ENCODE measurements around the gene TDP1.

- TF ChIP-seq CTCF (IDR thresholded peaks at IDR 0.05; ENCODE audit: poor library complexity) (no peak), EZH2phosphoT487 (IDR thresholded peaks at IDR 0.05; ENCODE audit: low read depth, severe bottlenecking, unreplicated experiment) (no peak)
Observed at GRCh38 chr14:90056826-90057225, 101.1 kb downstream of the TDP1 start.
